Neural progenitor cell (in vitro differentiated cells): Measurements from ENCODE around the gene HABP2. TPM values are rescaled to one million over a fixed set of nuclear protein-coding genes. Genes with fewer than 3 reads are reported as not detected.

ENCODE experiments used
- DNase-seq: peaks from one replicate; pipeline ENCODE4 v3.0.0-alpha.2; 2016; ENCODE audit warnings: low spot score
- H2AFZ ChIP-seq: fragments of 200-600 bp; sonication (generic); replicated peaks from 2 replicates; pipeline ENCODE4 v1.6.1; 2016; ENCODE audit warnings: antibody characterized with exemption
- H3F3A ChIP-seq: fragments of 200-600 bp; sonication (generic); 2 replicates; pipeline ENCODE4 v1.6.1; 2016; ENCODE audit warnings: antibody characterized with exemption, low read depth
- H3K27ac ChIP-seq: fragments of 200-600 bp; sonication (generic); 2 replicates; pipeline ENCODE4 v1.5.1; 2016; ENCODE audit warnings: mild to moderate bottlenecking
- H3K27me3 ChIP-seq: fragments of 200-600 bp; sonication (generic); 2 replicates; pipeline ENCODE4 v1.6.1; 2016; ENCODE audit warnings: mild to moderate bottlenecking, moderate library complexity
- H3K36me3 ChIP-seq: fragments of 200-600 bp; sonication (generic); 2 replicates; pipeline ENCODE4 v1.5.1; 2016
- H3K4me1 ChIP-seq: fragments of 200-600 bp; sonication (generic); 2 replicates; pipeline ENCODE4 v1.6.1; 2016; ENCODE audit warnings: mixed run types
- H3K4me2 ChIP-seq: fragments of 200-600 bp; sonication (generic); 2 replicates; pipeline ENCODE4 v1.6.1; 2016
- H3K4me3 ChIP-seq: fragments of 200-600 bp; sonication (generic); 2 replicates; pipeline ENCODE4 v1.5.1; 2016
- H3K79me2 ChIP-seq: fragments of 200-600 bp; sonication (generic); 2 replicates; pipeline ENCODE4 v1.6.1; 2016; ENCODE audit warnings: low read depth
- H3K9ac ChIP-seq: fragments of 200-600 bp; sonication (generic); 2 replicates; pipeline ENCODE4 v1.6.1; 2016
- H3K9me3 ChIP-seq: fragments of 200-600 bp; sonication (generic); 2 replicates; pipeline ENCODE4 v1.5.1; 2016; ENCODE audit warnings: low read depth
- H4K20me1 ChIP-seq: fragments of 200-600 bp; sonication (generic); 2 replicates; pipeline ENCODE4 v1.6.1; 2016; ENCODE audit warnings: low read depth
- H3K27ac Mint-ChIP-seq: 3 replicates; pipeline ENCODE4 v1.8.0; 2021; ENCODE audit warnings: mixed read lengths
- H3K27me3 Mint-ChIP-seq: 2 replicates; pipeline ENCODE4 v1.8.0; 2022; ENCODE audit warnings: low read depth, mild to moderate bottlenecking, inconsistent platforms, moderate library complexity, mixed read lengths; ENCODE audit not compliant: insufficient read depth
- H3K36me3 Mint-ChIP-seq: 3 replicates; pipeline ENCODE4 v1.8.0; 2021; ENCODE audit warnings: mixed read lengths
- H3K4me1 Mint-ChIP-seq: 3 replicates; pipeline ENCODE4 v1.8.0; 2021; ENCODE audit warnings: mixed read lengths
- H3K4me3 Mint-ChIP-seq: 3 replicates; pipeline ENCODE4 v1.8.0; 2021; ENCODE audit warnings: mild to moderate bottlenecking, moderate library complexity, mixed read lengths
- H3K9me3 Mint-ChIP-seq: 3 replicates; pipeline ENCODE4 v1.8.0; 2020; ENCODE audit warnings: mixed read lengths
- CTCF ChIP-seq: fragments of 200-600 bp; sonication (generic); IDR thresholded peaks from 2 replicates; pipeline ENCODE4 v1.5.1; 2017; ENCODE audit warnings: antibody characterized with exemption, mild to moderate bottlenecking
- EZH2 ChIP-seq: fragments of 200-600 bp; sonication (generic); IDR thresholded peaks from 2 replicates; pipeline ENCODE4 v1.6.1; 2017; ENCODE audit warnings: antibody characterized with exemption, mild to moderate bottlenecking, moderate library complexity
- EZH2phosphoT487 ChIP-seq: fragments of 200-600 bp; sonication (generic); IDR thresholded peaks from 2 replicates; pipeline ENCODE4 v1.6.1; 2017; ENCODE audit warnings: antibody characterized with exemption
- total RNA-seq: library from RNA; depleted of rRNA; stranded (reverse); fragments of >200 nt; gene quantifications from 2 replicates; pipeline ENCODE4 v1.2.3, GENCODE V29; 2015; ENCODE audit warnings: low replicate concordance

Gene HABP2
- total RNA-seq, 1 donor from 2014 or later = not detected

- DNase-seq = no peak
- Histone ChIP-seq H3K4me2 (no peak overlapping the region), H3K4me3 (no peak overlapping the region), H3K4me1 (no peaks in the 10 kb centered on the region), H3K36me3 (no peaks in the 10 kb centered on the region), H3K9me3 (no peaks in the 10 kb centered on the region), H2AFZ (no peak overlapping the region), H4K20me1 (no peaks in the 10 kb centered on the region), H3K9ac (no peak overlapping the region), H3K79me2 (no peaks in the 10 kb centered on the region), H3F3A (no peaks in the 10 kb centered on the region), H3K27me3 (peaks cover 7% of the 10 kb centered on the region), H3K27ac (no peak overlapping the region)
- peaks cover 5% of the 10 kb centered on the region for H3K4me1 Mint-ChIP-seq
- no peaks in the 10 kb centered on the region for H3K36me3 Mint-ChIP-seq
- no peaks in the 10 kb centered on the region for H3K9me3 Mint-ChIP-seq
- H3K4me3 Mint-ChIP-seq = no peak overlapping the region
- TF ChIP-seq EZH2 (no peak), CTCF (no peak), EZH2phosphoT487 (no peak)
- no peak overlapping the region for H3K27ac Mint-ChIP-seq
- peaks cover 5% of the 10 kb centered on the region for H3K27me3 Mint-ChIP-seq
Measured at GRCh38 chr10:113524539-113525490, 28.0 kb upstream of the HABP2 start.

GRCh38 chr10:113525713-113526112, 27.1 kb upstream of the HABP2 start:
- Histone ChIP-seq H3K4me1 (no peaks in the 10 kb centered on the region), H3K9me3 (no peaks in the 10 kb centered on the region), H3K79me2 (no peaks in the 10 kb centered on the region), H3K9ac (no peak overlapping the region), H2AFZ (no peak overlapping the region), H3K27ac (no peak overlapping the region), H4K20me1 (no peaks in the 10 kb centered on the region), H3K27me3 (peaks cover 7% of the 10 kb centered on the region), H3K36me3 (no peaks in the 10 kb centered on the region), H3K4me3 (no peak overlapping the region), H3F3A (no peaks in the 10 kb centered on the region), H3K4me2 (no peak overlapping the region)
- Mint-ChIP-seq H3K27ac (no peak overlapping the region), H3K4me1 (peaks cover 5% of the 10 kb centered on the region), H3K36me3 (no peaks in the 10 kb centered on the region), H3K9me3 (no peaks in the 10 kb centered on the region), H3K4me3 (no peak overlapping the region), H3K27me3 (peaks cover 5% of the 10 kb centered on the region)
- DNase-seq = no peak
- no peak for TF ChIP-seq EZH2phosphoT487
- TF ChIP-seq EZH2 = no peak
- TF ChIP-seq CTCF = no peak

- Histone ChIP-seq H3K4me1 (no peaks in the 10 kb centered on the region), H3K4me3 (no peak overlapping the region), H3K9me3 (no peaks in the 10 kb centered on the region), H3K27me3 (peaks cover 7% of the 10 kb centered on the region), H4K20me1 (no peaks in the 10 kb centered on the region), H3K27ac (no peak overlapping the region), H3F3A (no peaks in the 10 kb centered on the region), H3K36me3 (no peaks in the 10 kb centered on the region), H3K79me2 (no peaks in the 10 kb centered on the region), H3K4me2 (no peak overlapping the region), H2AFZ (no peak overlapping the region), H3K9ac (no peak overlapping the region)
- Mint-ChIP-seq H3K27me3 (peaks cover 2% of the 10 kb centered on the region), H3K36me3 (no peaks in the 10 kb centered on the region), H3K27ac (no peak overlapping the region), H3K4me1 (no peaks in the 10 kb centered on the region), H3K4me3 (no peak overlapping the region), H3K9me3 (no peaks in the 10 kb centered on the region)
- TF ChIP-seq CTCF = no peak
- TF ChIP-seq EZH2phosphoT487 = no peak
- TF ChIP-seq EZH2 = no peak
- no peak for DNase-seq
Measured at GRCh38 chr10:113527211-113527906, 25.5 kb upstream of the HABP2 start.
